NCI-H446 (cell line): Measurements from ENCODE around the gene P4HA2.

Experiments
- DNase-seq, 2 experiments: peaks; one replicate each; lab custom pipeline; 2025; lab: John Stamatoyannopoulos, UW

Gene P4HA2

DNA sequence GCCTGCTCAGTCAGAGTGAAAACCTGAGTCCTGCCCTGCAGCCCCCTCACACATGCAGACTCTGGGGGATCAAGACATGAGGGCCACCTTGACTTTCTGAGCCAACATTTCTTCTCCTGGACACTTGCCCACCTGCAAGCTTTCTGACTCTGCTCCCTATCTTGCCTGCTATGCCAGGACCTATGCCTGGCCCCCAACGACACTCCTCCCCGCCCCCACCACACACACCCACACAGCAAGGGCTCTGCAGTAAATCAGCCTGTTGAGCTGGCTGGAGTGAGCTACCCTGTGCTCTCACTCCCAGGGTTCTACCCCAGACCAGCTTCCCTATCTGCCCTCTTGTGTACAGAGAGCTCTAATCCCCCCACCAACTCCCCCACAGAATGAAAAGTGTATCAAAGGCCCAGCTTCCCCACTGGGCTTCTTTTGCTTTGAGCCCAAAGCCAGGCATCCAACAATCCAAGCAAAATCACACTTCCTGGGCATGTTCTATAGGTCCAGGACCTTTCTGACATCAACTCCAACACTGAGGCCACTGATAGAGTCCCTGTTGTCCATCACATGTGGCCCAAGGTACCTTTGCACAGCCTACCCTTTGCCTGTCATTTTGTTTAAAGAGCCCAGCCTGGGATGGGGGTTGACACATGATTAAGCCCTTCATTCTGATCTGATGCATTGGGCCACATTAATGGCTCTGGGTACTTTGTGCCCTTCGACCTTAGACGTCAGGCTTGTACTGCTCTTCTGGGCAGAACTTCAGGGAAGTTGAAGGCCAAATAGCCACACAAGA lies 37.1 kb upstream of the P4HA2 start:
- DNase-seq: no peak

DNA sequence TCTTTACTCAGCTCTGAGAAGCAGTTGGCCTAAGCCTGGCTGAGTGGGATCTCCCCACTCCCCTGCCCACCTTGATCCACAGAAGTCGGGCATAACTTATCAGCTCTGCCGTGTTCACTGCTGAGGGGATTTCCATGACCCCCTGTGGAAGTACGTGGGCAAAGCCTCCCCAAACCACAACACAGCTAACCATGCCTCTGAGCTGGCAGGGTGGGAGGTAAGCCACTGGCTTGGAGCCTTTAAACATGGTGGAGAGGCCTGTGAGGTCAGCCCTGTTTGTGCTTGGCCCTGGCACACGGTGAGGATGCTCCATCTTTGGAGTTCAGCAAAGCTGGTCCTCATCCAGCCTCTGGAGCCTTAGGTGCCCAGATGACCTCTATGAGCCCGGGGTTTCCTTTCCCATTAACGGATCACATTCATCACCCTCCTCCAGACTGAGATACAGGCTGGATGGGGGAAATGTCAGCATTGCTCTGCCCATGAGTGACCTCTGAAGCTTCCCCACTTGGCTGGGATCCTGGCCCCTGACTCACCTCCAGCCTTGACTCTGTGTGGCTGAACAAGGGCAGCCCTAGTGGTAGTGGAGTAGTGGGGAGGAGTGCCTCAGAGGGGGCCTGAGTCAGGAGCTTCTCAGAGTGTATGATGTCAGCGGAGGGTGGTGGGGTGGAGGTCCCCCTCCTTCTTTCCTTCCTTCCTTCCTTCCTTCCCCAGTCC lies 36.1 kb upstream of the P4HA2 start:
- no peak for DNase-seq

DNA sequence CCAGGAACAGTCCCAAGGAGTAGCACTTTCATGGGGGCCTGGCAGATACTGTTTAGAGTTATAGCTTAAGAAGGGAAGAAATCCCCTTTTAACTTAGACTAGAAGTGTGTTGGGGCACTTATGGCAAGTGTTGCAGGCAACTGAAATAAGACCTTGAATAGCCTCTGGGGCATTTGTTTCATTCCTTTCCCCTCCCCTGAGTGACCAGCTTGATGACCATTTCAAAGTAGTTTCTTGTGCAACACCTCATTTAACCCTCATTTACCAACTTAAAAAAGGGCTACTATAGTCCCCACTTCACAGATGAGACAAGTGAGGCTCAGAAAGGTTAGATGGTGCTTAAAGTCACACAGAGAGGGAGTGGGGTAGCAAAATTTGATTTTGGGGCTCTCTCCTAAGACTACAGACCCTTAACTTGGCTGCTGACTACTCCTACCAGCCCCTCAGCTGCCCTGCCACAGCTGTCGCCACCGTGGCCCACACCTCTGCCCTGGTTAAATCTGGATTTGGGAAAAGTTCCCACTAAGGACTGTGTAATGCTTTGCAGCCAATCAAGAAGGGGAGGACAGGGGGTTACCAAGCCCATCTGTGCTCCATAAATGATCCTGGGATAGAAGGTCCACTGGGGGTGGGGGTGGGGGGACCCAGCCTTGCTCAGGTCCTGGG lies 35.4 kb upstream of the P4HA2 start:
- DNase-seq: no peak

DNA sequence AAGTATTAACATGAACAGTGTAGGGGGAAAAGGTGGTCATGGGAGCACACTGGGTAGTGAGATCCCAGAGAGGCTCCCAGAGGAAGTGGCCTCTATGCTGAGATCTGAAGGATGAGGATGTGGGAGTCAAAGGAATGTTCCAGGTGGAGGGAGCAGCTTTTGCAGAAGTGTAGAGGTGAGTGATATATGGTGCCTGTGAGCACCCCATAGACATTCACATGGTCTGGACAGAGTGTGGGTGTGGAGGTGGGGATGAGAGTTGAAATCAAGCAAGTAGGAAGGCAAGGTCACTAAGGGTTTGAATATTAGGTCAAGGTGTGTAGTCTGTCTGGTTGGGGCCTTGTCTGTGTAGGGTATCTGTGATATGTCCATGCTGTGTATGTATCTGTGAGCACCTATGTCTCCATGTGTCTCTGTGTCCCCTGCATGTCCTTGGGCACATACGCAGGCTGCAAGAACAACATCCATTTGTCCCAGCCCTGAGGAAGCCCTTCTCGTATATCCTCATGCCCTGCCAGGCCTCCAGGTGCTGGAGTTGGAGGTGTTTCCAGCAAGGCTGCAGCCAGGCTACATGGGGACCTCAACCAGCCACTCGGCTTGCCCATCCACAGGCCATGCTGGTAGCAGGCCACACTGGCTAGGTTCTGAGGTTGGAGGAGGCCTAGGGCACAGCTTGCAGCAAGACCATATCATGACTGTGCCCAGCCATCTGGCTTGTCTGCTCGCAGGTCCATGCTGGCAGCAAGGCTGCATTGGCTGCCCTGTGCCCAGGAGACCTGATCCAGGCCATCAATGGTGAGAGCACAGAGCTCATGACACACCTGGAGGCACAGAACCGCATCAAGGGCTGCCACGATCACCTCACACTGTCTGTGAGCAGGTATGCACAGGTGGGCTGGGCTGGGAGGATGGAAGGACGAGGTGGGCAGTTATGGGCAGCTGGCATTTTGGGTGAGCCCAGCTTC lies 34.5 kb upstream of the P4HA2 start:
- DNase-seq: peak in 1 of 2 experiments; percentile 12

DNA sequence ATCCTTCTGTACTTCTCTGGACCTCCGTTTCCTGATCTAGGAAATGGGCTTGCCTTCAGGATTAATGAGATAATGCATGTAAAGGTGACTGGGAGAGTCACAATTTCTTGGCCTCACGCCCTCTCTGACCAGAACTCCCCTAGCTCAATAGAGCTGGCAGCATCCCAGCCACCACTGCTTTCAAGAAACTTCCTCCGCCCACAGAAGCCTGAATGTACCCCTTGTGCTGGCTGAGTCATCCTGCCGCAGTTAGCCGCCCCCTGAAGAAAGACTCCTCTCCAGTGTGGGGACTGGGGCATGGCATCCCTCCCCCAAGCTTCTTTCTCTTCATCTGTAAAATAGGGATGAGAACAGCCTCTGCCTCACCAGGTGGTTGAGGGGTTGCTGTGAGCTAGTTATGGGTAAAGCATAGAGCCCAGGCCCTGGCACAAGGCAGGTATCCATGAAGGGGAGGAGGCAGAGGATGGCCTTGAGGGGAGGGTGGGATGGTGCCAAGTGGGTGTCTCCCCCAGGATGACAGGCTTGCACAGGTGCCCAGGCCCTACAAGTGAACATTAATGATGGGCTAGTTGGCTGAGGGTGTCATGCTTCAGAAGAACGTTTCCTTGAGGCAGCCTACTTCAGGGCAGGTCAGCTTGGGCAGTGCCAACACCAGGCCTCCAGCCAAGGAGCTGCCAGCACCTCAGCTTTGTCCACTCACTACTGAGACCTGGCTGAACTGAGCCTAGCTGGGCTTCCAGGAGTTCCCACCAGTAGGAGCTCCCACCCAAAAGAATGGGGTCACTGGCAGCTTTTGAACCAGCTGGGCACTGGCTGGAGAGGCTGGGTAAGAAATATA lies 33.3 kb upstream of the P4HA2 start:
- no peak for DNase-seq

DNA sequence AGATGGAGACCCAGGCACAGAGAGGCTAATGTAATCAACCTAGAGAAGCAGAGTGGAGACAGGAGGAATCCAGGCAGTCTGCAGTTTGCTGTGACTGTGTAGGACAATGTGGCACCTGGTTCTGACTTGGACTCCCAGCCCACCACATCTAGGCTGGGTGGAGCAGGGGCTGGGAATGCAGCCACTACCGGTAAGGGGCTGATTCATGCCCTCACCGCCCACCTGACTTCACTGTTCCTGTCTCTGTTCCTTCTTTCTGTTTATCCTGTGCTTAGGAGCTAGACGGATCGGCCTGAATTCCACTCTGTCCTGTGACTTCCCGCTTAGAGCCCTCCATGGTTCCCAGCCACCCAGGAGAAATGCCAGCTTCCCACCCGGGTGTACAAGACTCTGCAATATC lies 32.4 kb upstream of the P4HA2 start:
- DNase-seq: no peak

DNA sequence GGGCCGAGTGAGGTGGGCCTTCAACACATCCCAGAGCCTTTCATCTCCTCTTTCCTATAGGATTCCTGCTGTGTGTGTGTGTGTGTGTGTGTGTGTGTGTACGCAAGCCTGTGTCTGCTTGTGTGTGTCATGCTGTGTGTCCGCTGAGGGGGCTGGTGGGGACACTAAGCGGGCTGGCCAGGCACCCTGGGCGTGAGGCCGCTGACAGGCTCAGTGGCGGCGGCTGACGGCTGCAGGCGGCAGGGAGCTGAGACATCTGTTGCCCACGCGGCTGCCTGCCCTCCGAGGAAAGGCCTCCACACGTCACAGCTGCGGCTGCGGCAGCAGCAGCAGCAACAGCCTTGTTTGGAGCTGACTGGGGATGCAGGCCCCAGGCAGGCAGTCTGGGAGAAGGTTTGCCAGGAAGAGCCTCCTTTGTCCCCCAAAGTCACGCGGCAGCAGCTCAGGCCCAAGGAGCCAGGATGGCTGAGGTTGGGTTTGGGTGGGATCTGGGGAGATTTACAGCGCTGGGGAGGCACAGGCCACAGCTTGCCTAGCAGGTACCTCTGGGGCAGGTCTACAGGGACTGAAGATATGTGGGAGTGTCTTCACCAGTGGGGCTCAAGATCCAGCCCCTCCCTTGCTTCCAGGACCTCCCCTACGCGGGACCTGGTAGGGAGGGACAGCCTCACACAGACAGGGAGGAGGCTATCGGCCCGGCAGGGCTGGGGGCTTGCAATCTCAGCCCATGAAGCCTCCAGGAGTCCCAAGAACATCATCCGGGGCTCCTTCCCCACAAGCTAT lies 31.6 kb upstream of the P4HA2 start:
- DNase-seq: no peak

DNA sequence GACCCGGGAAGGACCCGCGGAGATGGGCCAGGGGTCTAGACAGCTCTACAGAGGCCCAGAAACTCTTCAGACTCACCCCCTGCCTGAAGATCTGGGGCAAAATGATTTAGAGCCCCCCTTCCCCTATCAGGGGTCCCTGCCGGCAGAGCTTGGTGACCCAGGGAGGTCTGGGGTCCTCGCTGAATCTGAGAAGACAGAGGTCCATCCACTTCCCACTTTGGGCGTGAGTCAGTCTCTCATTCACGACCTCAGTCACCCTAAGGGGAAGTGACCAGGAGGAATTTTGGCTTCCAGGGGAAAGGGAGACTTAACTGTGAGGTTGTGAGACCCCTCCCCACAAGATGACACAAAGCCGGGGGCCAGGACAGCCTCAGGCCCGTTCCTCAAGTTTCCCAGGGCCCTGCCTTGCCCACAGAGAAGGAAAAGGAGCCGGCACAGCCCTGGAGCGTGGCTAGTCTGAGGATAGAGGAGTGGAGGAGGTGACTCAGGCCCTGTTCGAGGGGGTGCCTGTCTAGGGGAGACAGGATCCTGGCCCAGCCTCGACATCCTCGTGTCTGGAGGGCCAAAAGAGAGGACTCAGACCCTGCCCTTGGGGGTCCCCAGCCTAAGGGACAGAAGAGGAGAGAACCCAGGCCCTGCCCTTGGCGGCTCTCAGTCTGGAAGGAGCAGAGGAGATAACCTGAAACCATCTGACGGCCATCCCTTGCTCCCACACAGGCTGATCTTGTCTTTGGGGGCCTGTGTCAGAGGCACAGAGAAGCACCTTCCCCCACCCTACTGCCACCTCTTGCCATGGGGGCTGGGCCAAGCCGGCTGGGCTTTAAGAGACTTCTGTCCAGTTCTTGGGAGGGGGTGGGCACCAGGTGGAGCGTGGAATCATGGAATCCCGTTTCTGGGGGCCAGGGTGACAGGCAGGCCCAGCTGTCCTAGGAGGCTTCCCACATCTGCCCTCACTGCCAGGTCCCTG lies 30.7 kb upstream of the P4HA2 start:
- DNase-seq: no peak

DNA sequence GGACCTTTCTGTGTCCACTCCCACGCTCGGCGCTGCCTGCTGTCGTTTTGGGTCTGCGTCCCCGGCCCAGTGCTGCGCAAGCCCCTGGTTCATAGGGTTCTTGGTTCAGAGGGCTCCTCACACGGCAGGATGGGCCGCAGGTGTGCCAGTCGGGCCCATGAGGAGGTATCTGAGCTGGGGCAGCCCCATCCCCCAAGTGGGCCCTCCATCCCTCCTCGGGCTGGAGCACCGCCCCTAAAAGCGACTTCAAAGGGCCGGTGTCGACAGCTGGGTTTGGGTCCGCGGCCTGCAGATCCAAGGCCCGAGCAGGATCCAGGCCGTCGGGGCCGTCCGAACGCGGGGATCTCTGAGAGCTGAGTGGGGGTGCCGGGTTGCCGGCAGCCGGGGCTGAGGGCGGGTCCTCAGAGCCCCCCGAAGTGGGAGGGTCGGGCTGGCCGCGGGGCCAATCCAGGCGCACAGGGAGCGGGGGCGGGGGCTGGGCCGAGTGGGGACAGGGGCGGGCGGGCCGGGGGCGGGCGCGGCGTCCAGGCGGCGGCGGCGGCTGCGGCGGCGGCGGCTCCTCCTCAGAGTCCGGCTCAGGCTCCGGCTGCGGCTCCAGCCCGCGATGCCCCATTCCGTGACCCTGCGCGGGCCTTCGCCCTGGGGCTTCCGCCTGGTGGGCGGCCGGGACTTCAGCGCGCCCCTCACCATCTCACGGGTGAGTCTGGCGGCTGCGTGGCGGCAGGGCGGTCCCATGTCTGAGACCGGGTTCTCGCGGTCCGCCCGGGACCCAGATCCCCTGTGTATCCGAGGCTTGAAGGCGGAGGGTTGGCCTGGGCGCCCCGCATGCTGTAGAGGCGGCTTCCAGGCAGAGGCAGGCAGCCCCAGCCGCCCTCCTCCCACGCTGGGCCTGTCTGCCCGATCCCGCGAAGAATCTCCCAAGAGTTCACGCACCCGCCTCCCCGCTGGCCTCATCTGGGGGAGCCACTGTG lies 29.8 kb upstream of the P4HA2 start, which contains the start of gene PDLIM4:
Gene PDLIM4, plus strand, starts transcription at position 566 of the 971 bp plus-strand sequence. Its CDS starts 39 bp downstream, at position 605.
- DNase-seq: no peak

DNA sequence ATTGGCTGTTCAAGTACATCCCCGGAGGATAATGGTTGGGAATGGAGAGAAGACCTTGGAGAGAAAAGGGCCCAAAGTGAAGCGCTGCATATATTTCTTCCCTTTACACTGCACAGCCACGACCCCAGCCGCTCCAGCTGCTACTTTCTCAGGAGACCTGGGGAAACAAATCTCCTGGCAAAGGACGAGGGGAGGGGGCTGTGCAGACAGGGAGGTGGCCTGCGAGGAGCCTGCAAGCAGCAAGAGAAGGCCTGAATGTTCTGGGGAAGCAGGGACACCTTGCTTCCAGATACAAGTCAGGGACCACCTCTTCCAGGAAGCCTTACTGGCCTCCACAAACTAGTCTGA lies 29.1 kb upstream of the P4HA2 start:
- no peak for DNase-seq

DNA sequence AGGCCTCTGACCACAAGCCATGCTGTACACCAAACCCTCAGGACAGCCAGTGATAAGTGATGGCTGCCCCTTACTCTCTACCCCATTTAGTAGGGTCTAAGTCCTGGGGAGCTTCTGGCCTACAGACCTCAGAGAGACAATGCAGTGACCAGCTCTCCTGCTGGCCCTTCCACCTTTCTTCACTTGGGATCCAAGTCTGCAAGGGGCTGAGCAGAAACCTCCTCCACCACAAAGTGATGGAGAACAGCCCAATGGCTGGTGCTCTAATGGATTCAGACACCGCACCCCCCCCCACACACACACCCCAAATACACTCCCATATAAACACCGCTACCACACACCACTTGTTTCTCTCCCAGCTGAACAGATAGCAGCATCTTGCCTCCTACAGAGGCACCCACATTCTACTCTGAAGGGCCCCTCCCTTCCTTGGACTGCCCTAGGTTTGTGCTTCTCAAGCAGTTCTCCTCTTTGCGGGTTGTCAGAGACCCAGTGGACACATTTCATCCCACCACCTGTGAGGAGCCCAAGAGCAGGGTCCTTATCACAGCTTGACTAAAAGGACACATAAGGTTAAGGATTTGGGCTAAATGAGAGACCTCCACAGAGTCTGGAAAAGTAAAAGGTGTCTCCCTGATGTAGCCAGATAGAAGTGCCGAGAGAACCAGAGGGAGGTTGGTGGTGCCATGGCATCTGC lies 28.6 kb upstream of the P4HA2 start:
- no peak for DNase-seq

DNA sequence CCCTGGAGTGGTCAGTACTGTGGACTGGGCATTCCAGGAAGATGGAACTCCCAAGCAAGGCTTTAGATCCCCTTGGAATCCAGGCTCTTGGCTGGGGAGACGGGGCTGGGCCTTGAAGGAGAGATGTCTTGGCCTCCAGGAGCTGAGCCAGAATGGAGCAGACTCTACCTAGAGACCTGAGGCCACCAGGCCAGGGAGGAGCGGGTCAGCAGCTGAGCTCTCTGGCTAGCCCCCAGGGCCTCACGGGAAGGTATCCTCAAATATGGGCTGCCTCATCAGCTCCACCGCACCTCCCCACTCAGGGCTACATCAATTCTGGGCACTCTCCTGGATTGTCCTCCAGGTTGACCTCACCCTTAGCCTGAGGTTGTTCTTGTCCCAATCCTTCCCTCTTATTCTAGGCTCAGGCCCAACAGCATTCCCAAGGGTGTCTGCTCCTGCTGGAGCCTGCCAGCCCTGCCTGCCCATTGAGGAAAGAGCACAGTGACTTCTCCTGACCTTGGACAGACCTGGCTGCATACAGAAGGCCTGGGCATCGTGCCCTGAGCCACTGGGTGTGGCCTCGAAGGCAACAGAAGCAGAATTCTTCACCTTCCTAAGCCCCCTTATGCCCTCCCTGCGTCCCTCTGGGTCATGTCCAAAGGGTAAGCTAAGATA lies 26.8 kb upstream of the P4HA2 start:
- DNase-seq: no peak

DNA sequence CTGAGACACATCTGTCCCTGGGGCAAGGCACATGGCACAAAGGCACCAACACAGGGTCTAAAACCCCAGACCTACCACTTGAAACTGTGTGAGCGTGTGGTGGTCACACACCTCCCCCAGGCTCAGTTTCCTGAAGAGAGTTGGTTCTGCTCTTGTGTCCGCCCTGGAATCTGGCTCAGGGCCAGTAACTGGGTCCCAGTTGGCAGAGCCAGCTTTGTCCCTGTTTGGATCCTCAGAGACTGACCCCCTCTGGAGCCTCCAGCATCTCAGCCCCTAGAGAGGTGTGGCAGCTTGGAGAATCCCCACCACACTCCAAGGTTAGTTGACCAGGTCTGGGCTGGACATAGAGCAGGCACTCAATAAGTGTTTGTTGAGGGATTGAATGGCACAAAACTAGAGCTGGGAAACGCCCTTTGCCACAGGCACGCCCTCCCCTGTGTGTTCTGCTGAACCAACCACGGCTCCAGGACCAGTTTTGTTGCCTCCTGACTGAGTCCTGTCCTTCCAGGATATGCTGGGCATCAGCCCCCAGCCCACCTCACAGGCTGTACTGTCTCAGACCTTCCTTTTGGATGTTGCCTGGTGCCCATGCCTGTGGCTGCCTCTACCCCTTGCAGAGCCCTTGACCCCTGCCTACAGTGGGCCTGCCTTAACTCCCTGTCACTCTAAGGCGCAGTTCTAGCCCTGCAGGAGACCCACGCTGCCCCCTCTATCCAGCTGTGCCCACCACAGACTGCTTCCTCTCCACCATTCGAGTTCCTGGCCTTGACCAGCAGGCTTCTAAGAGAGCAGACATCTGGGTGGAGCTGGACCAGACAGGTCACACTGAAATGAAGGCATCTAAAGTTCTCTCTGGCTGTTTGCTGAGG lies 26.0 kb upstream of the P4HA2 start:
- DNase-seq: no peak

DNA sequence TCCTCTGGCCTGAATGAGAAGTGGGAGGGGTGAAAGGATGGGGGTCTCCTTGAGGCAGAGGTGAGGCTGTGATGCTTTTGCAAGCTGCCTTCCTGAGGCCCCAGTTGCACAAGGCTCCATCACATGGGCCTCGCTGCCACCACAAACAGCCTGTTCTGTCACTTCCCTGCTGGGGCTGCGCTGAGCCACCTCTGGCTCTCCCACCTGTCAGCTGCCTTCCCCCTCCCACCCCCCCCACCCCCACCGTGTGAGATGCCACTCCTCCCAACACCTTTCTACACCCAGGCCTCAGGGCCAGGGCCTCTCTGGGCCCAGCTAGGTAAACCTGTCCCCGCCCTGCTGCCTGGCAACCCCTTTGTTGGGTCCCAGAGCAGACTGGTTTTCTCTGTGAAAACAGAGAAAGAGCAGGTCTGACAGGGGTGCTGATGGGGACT lies 25.4 kb upstream of the P4HA2 start:
- DNase-seq: no peak

DNA sequence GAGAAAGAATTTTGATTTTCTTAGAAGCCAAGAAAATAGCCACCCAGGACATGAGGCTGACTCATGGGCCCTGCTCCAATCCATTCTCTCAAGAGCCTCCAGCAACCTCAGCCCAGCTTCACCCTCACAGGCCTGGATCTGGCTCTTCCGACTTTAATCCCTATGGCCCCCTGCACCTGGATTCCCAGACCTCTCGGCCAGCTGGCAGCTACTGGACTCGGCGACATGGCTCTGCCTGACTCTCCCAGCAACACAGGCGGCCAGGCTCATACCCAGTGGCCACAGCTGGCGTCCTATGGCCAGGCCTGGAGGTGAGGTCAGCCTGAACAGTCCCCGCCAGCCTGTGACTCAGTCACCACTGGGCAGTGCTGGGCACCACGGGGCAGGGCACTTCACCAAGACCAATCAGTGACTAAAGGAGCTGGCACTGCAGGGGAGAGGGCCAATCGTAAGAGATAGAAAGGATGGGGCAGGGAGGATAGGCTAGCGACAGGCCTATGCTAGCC lies 23.6 kb upstream of the P4HA2 start:
- DNase-seq: no peak
